HG02973 (cell line): ENCODE results near the gene AR.

Experiments used
- ATAC-seq: cut with Tn5 transposase; IDR thresholded peaks from one replicate; pipeline ENCODE4 v1.9.1; 2021; ENCODE audit warnings: moderate library complexity; ENCODE audit not compliant: unreplicated experiment

AR gene

DNA sequence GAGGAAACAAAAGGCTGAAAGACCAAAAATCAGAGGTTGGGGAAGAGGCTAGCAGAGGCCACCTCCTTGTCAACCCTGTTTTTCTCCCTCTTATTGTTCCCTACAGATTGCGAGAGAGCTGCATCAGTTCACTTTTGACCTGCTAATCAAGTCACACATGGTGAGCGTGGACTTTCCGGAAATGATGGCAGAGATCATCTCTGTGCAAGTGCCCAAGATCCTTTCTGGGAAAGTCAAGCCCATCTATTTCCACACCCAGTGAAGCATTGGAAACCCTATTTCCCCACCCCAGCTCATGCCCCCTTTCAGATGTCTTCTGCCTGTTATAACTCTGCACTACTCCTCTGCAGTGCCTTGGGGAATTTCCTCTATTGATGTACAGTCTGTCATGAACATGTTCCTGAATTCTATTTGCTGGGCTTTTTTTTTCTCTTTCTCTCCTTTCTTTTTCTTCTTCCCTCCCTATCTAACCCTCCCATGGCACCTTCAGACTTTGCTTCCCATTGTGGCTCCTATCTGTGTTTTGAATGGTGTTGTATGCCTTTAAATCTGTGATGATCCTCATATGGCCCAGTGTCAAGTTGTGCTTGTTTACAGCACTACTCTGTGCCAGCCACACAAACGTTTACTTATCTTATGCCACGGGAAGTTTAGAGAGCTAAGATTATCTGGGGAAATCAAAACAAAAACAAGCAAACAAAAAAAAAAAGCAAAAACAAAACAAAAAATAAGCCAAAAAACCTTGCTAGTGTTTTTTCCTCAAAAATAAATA, 179.9 kb downstream of the AR start:
- ATAC-seq, result no peak

DNA sequence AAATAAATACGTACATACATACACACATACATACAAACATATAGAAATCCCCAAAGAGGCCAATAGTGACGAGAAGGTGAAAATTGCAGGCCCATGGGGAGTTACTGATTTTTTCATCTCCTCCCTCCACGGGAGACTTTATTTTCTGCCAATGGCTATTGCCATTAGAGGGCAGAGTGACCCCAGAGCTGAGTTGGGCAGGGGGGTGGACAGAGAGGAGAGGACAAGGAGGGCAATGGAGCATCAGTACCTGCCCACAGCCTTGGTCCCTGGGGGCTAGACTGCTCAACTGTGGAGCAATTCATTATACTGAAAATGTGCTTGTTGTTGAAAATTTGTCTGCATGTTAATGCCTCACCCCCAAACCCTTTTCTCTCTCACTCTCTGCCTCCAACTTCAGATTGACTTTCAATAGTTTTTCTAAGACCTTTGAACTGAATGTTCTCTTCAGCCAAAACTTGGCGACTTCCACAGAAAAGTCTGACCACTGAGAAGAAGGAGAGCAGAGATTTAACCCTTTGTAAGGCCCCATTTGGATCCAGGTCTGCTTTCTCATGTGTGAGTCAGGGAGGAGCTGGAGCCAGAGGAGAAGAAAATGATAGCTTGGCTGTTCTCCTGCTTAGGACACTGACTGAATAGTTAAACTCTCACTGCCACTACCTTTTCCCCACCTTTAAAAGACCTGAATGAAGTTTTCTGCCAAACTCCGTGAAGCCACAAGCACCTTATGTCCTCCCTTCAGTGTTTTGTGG, 180.7 kb downstream of the AR start:
- no peak for ATAC-seq

DNA sequence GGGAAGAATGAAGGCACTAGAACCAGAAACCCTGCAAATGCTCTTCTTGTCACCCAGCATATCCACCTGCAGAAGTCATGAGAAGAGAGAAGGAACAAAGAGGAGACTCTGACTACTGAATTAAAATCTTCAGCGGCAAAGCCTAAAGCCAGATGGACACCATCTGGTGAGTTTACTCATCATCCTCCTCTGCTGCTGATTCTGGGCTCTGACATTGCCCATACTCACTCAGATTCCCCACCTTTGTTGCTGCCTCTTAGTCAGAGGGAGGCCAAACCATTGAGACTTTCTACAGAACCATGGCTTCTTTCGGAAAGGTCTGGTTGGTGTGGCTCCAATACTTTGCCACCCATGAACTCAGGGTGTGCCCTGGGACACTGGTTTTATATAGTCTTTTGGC, 181.7 kb downstream of the AR start:
- ATAC-seq, result no peak

DNA sequence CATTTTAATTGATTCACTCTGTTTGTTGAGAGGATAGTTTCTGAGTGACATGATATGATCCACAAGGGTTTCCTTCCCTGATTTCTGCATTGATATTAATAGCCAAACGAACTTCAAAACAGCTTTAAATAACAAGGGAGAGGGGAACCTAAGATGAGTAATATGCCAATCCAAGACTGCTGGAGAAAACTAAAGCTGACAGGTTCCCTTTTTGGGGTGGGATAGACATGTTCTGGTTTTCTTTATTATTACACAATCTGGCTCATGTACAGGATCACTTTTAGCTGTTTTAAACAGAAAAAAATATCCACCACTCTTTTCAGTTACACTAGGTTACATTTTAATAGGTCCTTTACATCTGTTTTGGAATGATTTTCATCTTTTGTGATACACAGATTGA, 182.2 kb downstream of the AR start:
- ATAC-seq, result no peak

GRCh38 chrX:67727576-67727975, 183.8 kb downstream of the AR start:
- no peak for ATAC-seq

DNA sequence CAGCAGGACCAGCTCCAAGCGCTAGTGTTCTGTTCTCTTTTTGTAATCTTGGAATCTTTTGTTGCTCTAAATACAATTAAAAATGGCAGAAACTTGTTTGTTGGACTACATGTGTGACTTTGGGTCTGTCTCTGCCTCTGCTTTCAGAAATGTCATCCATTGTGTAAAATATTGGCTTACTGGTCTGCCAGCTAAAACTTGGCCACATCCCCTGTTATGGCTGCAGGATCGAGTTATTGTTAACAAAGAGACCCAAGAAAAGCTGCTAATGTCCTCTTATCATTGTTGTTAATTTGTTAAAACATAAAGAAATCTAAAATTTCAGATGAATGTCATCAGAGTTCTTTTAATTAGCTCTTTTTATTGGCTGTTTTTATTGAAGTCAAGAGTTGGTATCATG, 186.5 kb downstream of the AR start:
- ATAC-seq, result no peak

DNA sequence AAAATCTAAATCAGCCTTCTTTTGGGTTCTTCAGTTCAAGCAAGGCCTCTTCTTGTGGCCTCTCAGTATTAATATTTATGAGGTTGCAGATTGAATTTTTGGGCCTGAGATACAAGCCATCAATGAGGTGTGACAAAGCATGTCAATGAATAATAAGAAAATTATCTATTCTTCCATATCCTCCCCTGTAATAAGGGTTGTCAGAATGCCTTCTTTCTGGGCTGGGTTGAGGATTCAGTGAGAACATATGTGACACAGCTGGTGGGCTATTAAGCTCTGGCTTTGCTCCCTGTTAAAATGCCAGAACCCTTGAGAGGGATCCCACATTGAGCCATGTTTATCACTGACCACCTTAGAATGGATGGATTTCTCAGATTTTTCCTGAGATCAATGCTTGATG, 187.2 kb downstream of the AR start:
- no peak for ATAC-seq

GRCh38 chrX:67732864-67733263, 189.0 kb downstream of the AR start:
- no peak for ATAC-seq

GRCh38 chrX:67734111-67734753, 190.4 kb downstream of the AR start:
- no peak for ATAC-seq

GRCh38 chrX:67749536-67749935, 205.7 kb downstream of the AR start:
- ATAC-seq, result no peak

DNA sequence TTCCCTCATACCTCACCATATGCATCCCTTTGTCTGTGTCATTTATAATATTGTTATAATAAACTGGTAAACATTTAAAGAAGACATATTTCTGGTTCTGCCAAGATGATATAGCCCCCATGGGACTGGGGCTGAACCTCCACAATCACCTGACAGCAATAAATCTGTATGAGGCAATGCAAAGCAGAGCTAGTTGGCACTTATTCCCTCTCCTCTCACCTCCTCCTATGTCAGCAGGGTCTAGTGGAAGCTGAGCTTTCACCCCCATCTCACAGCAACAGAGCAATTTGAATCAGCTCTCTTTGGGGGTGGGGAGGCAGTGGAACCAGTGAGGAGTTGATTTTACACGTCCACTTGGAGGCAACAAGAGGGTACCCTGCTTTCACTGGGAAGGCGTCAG, 206.9 kb downstream of the AR start:
- no peak for ATAC-seq

DNA sequence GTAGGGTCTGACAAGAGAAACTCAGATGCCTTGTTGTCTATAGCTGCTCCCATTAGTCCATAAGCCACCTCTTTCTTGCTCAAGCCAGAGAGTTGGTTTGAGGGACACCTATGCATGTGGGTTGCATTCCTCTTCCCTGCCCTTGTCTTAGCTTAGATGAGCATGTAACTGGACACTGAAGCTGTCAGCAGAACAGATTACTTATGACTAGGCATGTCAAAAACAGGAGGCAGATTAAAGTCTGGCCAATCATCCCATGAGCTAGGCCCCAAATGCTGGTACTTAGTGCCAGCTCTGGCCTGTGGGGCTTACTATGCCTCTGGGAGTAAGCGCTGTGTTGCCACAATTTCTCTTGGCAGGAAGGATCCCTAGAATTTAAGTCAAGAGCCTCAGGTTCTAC, 215.2 kb downstream of the AR start:
- no peak for ATAC-seq

DNA sequence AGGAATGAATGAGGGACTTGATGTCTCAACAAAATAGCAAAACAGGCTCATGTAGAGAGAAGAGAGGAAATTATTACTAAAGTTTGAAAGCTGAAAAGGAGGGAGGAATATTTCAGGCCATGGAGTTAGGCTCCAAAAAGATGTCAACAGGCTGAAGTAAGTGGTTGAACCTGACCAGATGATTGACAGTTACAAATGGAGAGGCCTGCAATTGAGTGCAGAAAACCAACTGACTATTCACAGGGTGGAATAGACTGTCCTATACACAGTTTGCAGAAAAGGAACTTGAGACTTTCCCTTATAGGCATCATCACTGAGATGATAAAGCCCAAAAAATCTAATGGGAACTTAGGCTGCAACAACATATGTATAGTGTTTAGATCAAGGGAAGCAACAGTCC, 233.3 kb downstream of the AR start:
- no peak for ATAC-seq

GRCh38 chrX:67779099-67779498, 235.3 kb downstream of the AR start:
- ATAC-seq, result no peak
